Measurements from ENCODE around the gene PCLO. TPM values are rescaled to one million over a fixed set of nuclear protein-coding genes. Genes with fewer than 3 reads are reported as not detected.

PCLO gene
- polyA plus RNA-seq, 3 donors = not detected

GRCh38 chr7:82732677-82733076, 430.0 kb downstream of the PCLO start:
- Histone ChIP-seq H3K4me1 (ENCODE audit: control insufficient read depth in 1 of 2, insufficient read depth in 2 of 2, low read length in 2 of 2) (no peaks in the 10 kb centered on the region), H3K27ac (ENCODE audit: low read depth in 1 of 2, low read length in 2 of 2) (no peak overlapping the region), H2AFZ (ENCODE audit: insufficient read depth, low read depth, low read length, poor library complexity, severe bottlenecking) (no peak overlapping the region), H3K4me2 (replicated peaks; ENCODE audit: extremely low read depth, low read length, poor library complexity, severe bottlenecking) (no peak overlapping the region), H3K36me3 (replicated peaks in 1 of 2; ENCODE audit: control insufficient read depth in 1 of 2, insufficient read depth in 2 of 2, low read length in 2 of 2) (no peaks in the 10 kb centered on the region), H3K79me2 (ENCODE audit: insufficient read depth, low read length) (no peaks in the 10 kb centered on the region), H3K4me3 (replicated peaks in 1 of 3; ENCODE audit: low read depth in 2 of 3, low read length in 3 of 3) (no peak overlapping the region), H3K27me3 (ENCODE audit: control insufficient read depth in 2 of 2, insufficient read depth in 2 of 2, low read length in 2 of 2) (no peaks in the 10 kb centered on the region), H3K9me3 (replicated peaks in 1 of 2; ENCODE audit: control insufficient read depth in 1 of 2, insufficient read depth in 1 of 2, low read length in 2 of 2) (no peaks in the 10 kb centered on the region), H3K9ac (ENCODE audit: insufficient read depth, low read length, poor library complexity, severe bottlenecking) (no peak overlapping the region), H4K20me1 (ENCODE audit: insufficient read depth, low read length) (no peaks in the 10 kb centered on the region)
- no peaks in the 10 kb centered on the region for H3K27me3 Mint-ChIP-seq (ENCODE audit: low read depth in 3 of 3)
- TF ChIP-seq CTCF (IDR thresholded peaks at IDR 0.05) = no peak
- H3K27ac Mint-ChIP-seq = no peak overlapping the region
- no peak for DNase-seq
- H3K4me1 Mint-ChIP-seq = no peaks in the 10 kb centered on the region
- WGBS (ENCODE audit: insufficient coverage) = 80% methylated on average over 3 of the region's 3 CpGs
- no peaks in the 10 kb centered on the region for H3K9me3 Mint-ChIP-seq
- intact Hi-C loops (cut with micrococcal nuclease) = no loop called here
- no peaks in the 10 kb centered on the region for H3K36me3 Mint-ChIP-seq
- H3K4me3 Mint-ChIP-seq = no peak overlapping the region

- H3K9me3 Mint-ChIP-seq = no peaks in the 10 kb centered on the region
- H2AFZ ChIP-seq (ENCODE audit: insufficient read depth, low read depth, low read length, poor library complexity, severe bottlenecking) = no peak overlapping the region
- no peaks in the 10 kb centered on the region for H3K4me1 Mint-ChIP-seq
Observed at GRCh38 chr7:82729172-82730030, 433.3 kb downstream of the PCLO start.

More at GRCh38 chr7:82729172-82730030, 433.3 kb downstream of the PCLO start:
- Histone ChIP-seq H4K20me1 (ENCODE audit: insufficient read depth, low read length) (no peaks in the 10 kb centered on the region), H3K4me2 (replicated peaks; ENCODE audit: extremely low read depth, low read length, poor library complexity, severe bottlenecking) (no peak overlapping the region), H3K9me3 (replicated peaks in 1 of 2; ENCODE audit: control insufficient read depth in 1 of 2, insufficient read depth in 1 of 2, low read length in 2 of 2) (no peaks in the 10 kb centered on the region), H3K9ac (ENCODE audit: insufficient read depth, low read length, poor library complexity, severe bottlenecking) (no peak overlapping the region), H3K27me3 (ENCODE audit: control insufficient read depth in 2 of 2, insufficient read depth in 2 of 2, low read length in 2 of 2) (no peaks in the 10 kb centered on the region), H3K27ac (ENCODE audit: low read depth in 1 of 2, low read length in 2 of 2) (no peak overlapping the region), H3K4me1 (ENCODE audit: control insufficient read depth in 1 of 2, insufficient read depth in 2 of 2, low read length in 2 of 2) (no peaks in the 10 kb centered on the region), H3K36me3 (replicated peaks in 1 of 2; ENCODE audit: control insufficient read depth in 1 of 2, insufficient read depth in 2 of 2, low read length in 2 of 2) (no peaks in the 10 kb centered on the region), H3K79me2 (ENCODE audit: insufficient read depth, low read length) (no peaks in the 10 kb centered on the region), H3K4me3 (replicated peaks in 1 of 3; ENCODE audit: low read depth in 2 of 3, low read length in 3 of 3) (no peak overlapping the region)
- no peak for DNase-seq
- WGBS (ENCODE audit: insufficient coverage) = 83% methylated on average over 2 of the region's 8 CpGs
- Mint-ChIP-seq H3K27me3 (ENCODE audit: low read depth in 3 of 3) (no peaks in the 10 kb centered on the region), H3K36me3 (no peaks in the 10 kb centered on the region), H3K4me3 (no peak overlapping the region), H3K27ac (no peak overlapping the region)
- intact Hi-C loops (cut with micrococcal nuclease) = no loop called here
- no peak for TF ChIP-seq CTCF (IDR thresholded peaks at IDR 0.05)
